Spinal cord (tissue), 10 donors: ENCODE measurements around the gene ALOX15B. TPM values are rescaled to one million over a fixed set of nuclear protein-coding genes. Genes with fewer than 3 reads are reported as not detected.

Experiments used
- DNase-seq, 6 donors: peaks; one replicate each; pipeline versions ENCODE4 v3.0.0 to v3.0.0-alpha.2; 2013 to 2015; ENCODE audit warnings: low spot score in 6 of 6, low read depth in 4 of 6
- H3K27ac ChIP-seq: one replicate; pipeline ENCODE4 v1.5.1; 2013; ENCODE audit warnings: low read depth, low read length, control low read depth
- H3K27me3 ChIP-seq: one replicate; pipeline ENCODE4 v1.6.1; 2013; ENCODE audit warnings: low read length; ENCODE audit not compliant: control insufficient read depth, insufficient read depth
- H3K36me3 ChIP-seq: one replicate; pipeline ENCODE4 v1.6.1; 2013; ENCODE audit warnings: low read length; ENCODE audit not compliant: control insufficient read depth, insufficient read depth
- H3K4me1 ChIP-seq: one replicate; pipeline ENCODE4 v1.6.1; 2013; ENCODE audit warnings: low read length; ENCODE audit not compliant: control insufficient read depth, insufficient read depth
- H3K4me3 ChIP-seq: one replicate; pipeline ENCODE4 v1.5.1; 2013; ENCODE audit warnings: low read depth, low read length, control low read depth
- H3K9me3 ChIP-seq: one replicate; pipeline ENCODE4 v1.6.1; 2013; ENCODE audit warnings: low read length; ENCODE audit not compliant: control insufficient read depth, insufficient read depth
- WGBS: methylation state at CpG from one replicate; pipeline ENCODE4 v1.1.5; 2013; ENCODE audit warnings: missing lambda C conversion rate; ENCODE audit not compliant: insufficient coverage; 5-methylcytosine and 5-hydroxymethylcytosine counted together
- long read RNA-seq, 4 donors: transcript quantifications; one replicate each; lab custom pipeline, GENCODE V29; 2026
- polyA plus RNA-seq, 2 donors: library from polyadenylated mRNA; unstranded; fragments of 120-200 nt; gene quantifications; one replicate each; pipeline ENCODE4 v1.2.1, GENCODE V29; 2013; ENCODE audit not compliant: insufficient read length in 2 of 2
- total RNA-seq, 2 donors: library from RNA; depleted of rRNA in 1 of 2; stranded (reverse); fragments of 120-200 nt in 1 of 2; fragments of >200 nt in 1 of 2; gene quantifications; one replicate each; pipeline versions ENCODE4 v1.2.3 to v1.2.4, GENCODE V29; 2013 to 2014
- donor health status: healthy.

The ALOX15B gene
- under 1 TPM; 0.06 to 0.10 TPM for total RNA-seq
- under 1 TPM; 0.13 to 0.26 TPM for polyA plus RNA-seq
- long read RNA-seq, donor 1, result 0 reads
- long read RNA-seq, donor 2, result 0 reads
- long read RNA-seq, donor 3, result 0 reads
- long read RNA-seq, donor 4, result 0 reads

GRCh38 chr17:8038954-8039610, at the start of gene ALOX15B:
ALOX15B (plus strand) TSS chr17:8039059; CDS start chr17:8039156, 97 bp downstream.
- DNase-seq, result no peak
- no peaks in the 10 kb centered on the region for H3K36me3 ChIP-seq
- H3K9me3 ChIP-seq, result no peaks in the 10 kb centered on the region
- H3K4me1 ChIP-seq, result peaks cover 12% of the 10 kb centered on the region
- 5% methylated on average over 25 of the region's 37 CpGs for WGBS
- H3K27ac ChIP-seq, result no peak within 1 kb of the TSS
- H3K27me3 ChIP-seq, result peaks cover 12% of the 10 kb centered on the region
- no peak within 1 kb of the TSS for H3K4me3 ChIP-seq

- Histone ChIP-seq H3K36me3 (no peaks in the 10 kb centered on the region), H3K4me1 (peaks cover 13% of the 10 kb centered on the region), H3K4me3 (peak overlapping the region; percentile 60), H3K27ac (no peak overlapping the region), H3K27me3 (peaks cover 3% of the 10 kb centered on the region), H3K9me3 (no peaks in the 10 kb centered on the region)
- WGBS, result 4% methylated on average over 50 of the region's 59 CpGs
- peak; percentile 46 to 94 (median 68) for DNase-seq
These were observed 48.8 kb upstream of the ALOX15B start for GRCh38 chr17:7989781-7990655.

- Histone ChIP-seq H3K4me1 (peaks cover 13% of the 10 kb centered on the region), H3K27ac (no peak overlapping the region), H3K4me3 (no peak overlapping the region), H3K27me3 (peaks cover 3% of the 10 kb centered on the region), H3K36me3 (no peaks in the 10 kb centered on the region), H3K9me3 (no peaks in the 10 kb centered on the region)
- WGBS, result 100% methylated on average over 2 of the region's 2 CpGs
- no peak for DNase-seq
These were observed 46.3 kb upstream of the ALOX15B start for GRCh38 chr17:7992516-7992915.

- WGBS, result 69% methylated on average over 2 of the region's 3 CpGs
- H3K4me3 ChIP-seq, result no peak overlapping the region
- no peaks in the 10 kb centered on the region for H3K9me3 ChIP-seq
These were observed 45.9 kb upstream of the ALOX15B start for GRCh38 chr17:7992924-7993323.

GRCh38 chr17:7993972-7994589, 44.8 kb upstream of the ALOX15B start:
- H3K27ac ChIP-seq, result no peak overlapping the region
- H3K4me3 ChIP-seq, result no peak overlapping the region
- H3K27me3 ChIP-seq, result peaks cover 8% of the 10 kb centered on the region
- peaks cover 13% of the 10 kb centered on the region for H3K4me1 ChIP-seq
- DNase-seq, result no peak
- 85% methylated on average over 24 of the region's 27 CpGs for WGBS
- no peaks in the 10 kb centered on the region for H3K36me3 ChIP-seq
- H3K9me3 ChIP-seq, result no peaks in the 10 kb centered on the region

More at GRCh38 chr17:7992924-7993323, 45.9 kb upstream of the ALOX15B start:
- Histone ChIP-seq H3K36me3 (no peaks in the 10 kb centered on the region), H3K4me1 (peaks cover 13% of the 10 kb centered on the region), H3K27ac (no peak overlapping the region), H3K27me3 (peaks cover 3% of the 10 kb centered on the region)
- DNase-seq, result no peak

GRCh38 chr17:7995724-7996123, 43.1 kb upstream of the ALOX15B start:
- Histone ChIP-seq H3K27ac (no peak overlapping the region), H3K4me1 (no peaks in the 10 kb centered on the region), H3K36me3 (no peaks in the 10 kb centered on the region), H3K27me3 (peaks cover 12% of the 10 kb centered on the region), H3K4me3 (no peak overlapping the region), H3K9me3 (no peaks in the 10 kb centered on the region)
- WGBS, result no CpG with 5 or more reads among the region's 2 CpGs
- peak in 1 of 6 donors; percentile 58 for DNase-seq

GRCh38 chr17:7997186-7997585, 41.7 kb upstream of the ALOX15B start:
- DNase-seq, result no peak
- 24% methylated on average over 5 of the region's 5 CpGs for WGBS
- no peaks in the 10 kb centered on the region for H3K9me3 ChIP-seq
- peaks cover 24% of the 10 kb centered on the region for H3K27me3 ChIP-seq
- H3K27ac ChIP-seq, result no peak overlapping the region
- H3K36me3 ChIP-seq, result no peaks in the 10 kb centered on the region
- H3K4me1 ChIP-seq, result peaks cover 1% of the 10 kb centered on the region
- no peak overlapping the region for H3K4me3 ChIP-seq

- Histone ChIP-seq H3K27ac (no peak within 1 kb of the TSS), H3K27me3 (peaks cover 60% of the 10 kb centered on the region), H3K4me1 (peaks cover 13% of the 10 kb centered on the region), H3K4me3 (no peak within 1 kb of the TSS), H3K9me3 (no peaks in the 10 kb centered on the region), H3K36me3 (no peaks in the 10 kb centered on the region)
- no peak for DNase-seq
- 16% methylated on average over 16 of the region's 18 CpGs for WGBS
These were observed 36.7 kb upstream of the ALOX15B start, which contains the start of gene GUCY2D for GRCh38 chr17:8001976-8002720. GUCY2D (plus strand) TSS chr17:8002615; CDS start chr17:8003048, 433 bp downstream.
